ENCODE results near the gene FMN2.

The FMN2 gene

GRCh38 chr1:240492832-240493440, 401.3 kb downstream of the FMN2 start:
- Histone ChIP-seq H3K9ac (ENCODE audit: low read length) (no peak overlapping the region), H3K9me3 (ENCODE audit: control insufficient read depth, insufficient read depth, low read depth, low read length) (no peaks in the 10 kb centered on the region), H3K4me1 (ENCODE audit: control insufficient read depth, insufficient read depth, low read length) (peaks cover 10% of the 10 kb centered on the region), H3K4me3 (ENCODE audit: low read depth, low read length) (peak overlapping the region; percentile 57), H3K27me3 (ENCODE audit: control insufficient read depth, insufficient read depth, low read length) (no peaks in the 10 kb centered on the region; the same call in 1 of the 2 replicates), H3K36me3 (ENCODE audit: control insufficient read depth, insufficient read depth, low read length) (no peaks in the 10 kb centered on the region), H3K27ac (ENCODE audit: low read depth, low read length) (no peak overlapping the region)

- Histone ChIP-seq H3K27ac (ENCODE audit: low read depth, low read length) (no peak overlapping the region), H3K4me3 (ENCODE audit: low read depth, low read length) (no peak overlapping the region), H3K4me1 (ENCODE audit: control insufficient read depth, insufficient read depth, low read length) (peaks cover 16% of the 10 kb centered on the region), H3K36me3 (ENCODE audit: control insufficient read depth, insufficient read depth, low read length) (no peaks in the 10 kb centered on the region), H3K27me3 (ENCODE audit: control insufficient read depth, insufficient read depth, low read length) (no peaks in the 10 kb centered on the region), H3K9me3 (ENCODE audit: control insufficient read depth, insufficient read depth, low read depth, low read length) (no peaks in the 10 kb centered on the region), H3K9ac (ENCODE audit: low read length) (no peak overlapping the region)
These were observed 403.9 kb downstream of the FMN2 start for GRCh38 chr1:240495601-240496000.

GRCh38 chr1:240496356-240496755, 404.7 kb downstream of the FMN2 start:
- no peaks in the 10 kb centered on the region for H3K9me3 ChIP-seq (ENCODE audit: control insufficient read depth, insufficient read depth, low read depth, low read length)
- no peak overlapping the region for H3K9ac ChIP-seq (ENCODE audit: low read length)
- no peak overlapping the region for H3K27ac ChIP-seq (ENCODE audit: low read depth, low read length)
- no peaks in the 10 kb centered on the region for H3K27me3 ChIP-seq (ENCODE audit: control insufficient read depth, insufficient read depth, low read length)
- H3K4me3 ChIP-seq (ENCODE audit: low read depth, low read length) = no peak overlapping the region
- peaks cover 8% of the 10 kb centered on the region for H3K4me1 ChIP-seq (ENCODE audit: control insufficient read depth, insufficient read depth, low read length)
- H3K36me3 ChIP-seq (ENCODE audit: control insufficient read depth, insufficient read depth, low read length) = no peaks in the 10 kb centered on the region

- Histone ChIP-seq H3K27ac (ENCODE audit: low read depth, low read length) (no peak overlapping the region), H3K9me3 (ENCODE audit: control insufficient read depth, insufficient read depth, low read depth, low read length) (no peaks in the 10 kb centered on the region), H3K27me3 (ENCODE audit: control insufficient read depth, insufficient read depth, low read length) (no peaks in the 10 kb centered on the region), H3K4me3 (ENCODE audit: low read depth, low read length) (no peak overlapping the region), H3K36me3 (ENCODE audit: control insufficient read depth, insufficient read depth, low read length) (no peaks in the 10 kb centered on the region), H3K9ac (ENCODE audit: low read length) (no peak overlapping the region), H3K4me1 (ENCODE audit: control insufficient read depth, insufficient read depth, low read length) (peaks cover 6% of the 10 kb centered on the region; the same call in 1 of the 2 replicates)
These were observed 405.3 kb downstream of the FMN2 start for GRCh38 chr1:240496941-240497340.

GRCh38 chr1:240497908-240498307, 406.2 kb downstream of the FMN2 start:
- H3K27me3 ChIP-seq (ENCODE audit: control insufficient read depth, insufficient read depth, low read length) = no peaks in the 10 kb centered on the region
- no peak overlapping the region for H3K27ac ChIP-seq (ENCODE audit: low read depth, low read length)
- H3K36me3 ChIP-seq (ENCODE audit: control insufficient read depth, insufficient read depth, low read length) = no peaks in the 10 kb centered on the region

GRCh38 chr1:240498335-240498734, 406.7 kb downstream of the FMN2 start:
- Histone ChIP-seq H3K27me3 (ENCODE audit: control insufficient read depth, insufficient read depth, low read length) (no peaks in the 10 kb centered on the region), H3K36me3 (ENCODE audit: control insufficient read depth, insufficient read depth, low read length) (no peaks in the 10 kb centered on the region), H3K9ac (ENCODE audit: low read length) (no peak overlapping the region), H3K4me1 (ENCODE audit: control insufficient read depth, insufficient read depth, low read length) (peaks cover 6% of the 10 kb centered on the region; the same call in 1 of the 2 replicates), H3K27ac (ENCODE audit: low read depth, low read length) (no peak overlapping the region; the same call in 1 of the 2 replicates), H3K9me3 (ENCODE audit: control insufficient read depth, insufficient read depth, low read depth, low read length) (no peaks in the 10 kb centered on the region), H3K4me3 (ENCODE audit: low read depth, low read length) (no peak overlapping the region)

More at GRCh38 chr1:240497908-240498307, 406.2 kb downstream of the FMN2 start:
- H3K9ac ChIP-seq (ENCODE audit: low read length) = no peak overlapping the region
- H3K4me3 ChIP-seq (ENCODE audit: low read depth, low read length) = no peak overlapping the region
- no peaks in the 10 kb centered on the region for H3K9me3 ChIP-seq (ENCODE audit: control insufficient read depth, insufficient read depth, low read depth, low read length)
- peaks cover 6% of the 10 kb centered on the region; the same call in 1 of the 2 replicates for H3K4me1 ChIP-seq (ENCODE audit: control insufficient read depth, insufficient read depth, low read length)

GRCh38 chr1:240499012-240499411, 407.3 kb downstream of the FMN2 start:
- Histone ChIP-seq H3K4me3 (ENCODE audit: low read depth, low read length) (no peak overlapping the region), H3K36me3 (ENCODE audit: control insufficient read depth, insufficient read depth, low read length) (no peaks in the 10 kb centered on the region), H3K9me3 (ENCODE audit: control insufficient read depth, insufficient read depth, low read depth, low read length) (no peaks in the 10 kb centered on the region), H3K4me1 (ENCODE audit: control insufficient read depth, insufficient read depth, low read length) (peaks cover 6% of the 10 kb centered on the region; the same call in 1 of the 2 replicates), H3K27ac (ENCODE audit: low read depth, low read length) (no peak overlapping the region; the same call in 1 of the 2 replicates), H3K9ac (ENCODE audit: low read length) (no peak overlapping the region), H3K27me3 (ENCODE audit: control insufficient read depth, insufficient read depth, low read length) (no peaks in the 10 kb centered on the region)

- Histone ChIP-seq H3K27me3 (ENCODE audit: control insufficient read depth, insufficient read depth, low read length) (no peaks in the 10 kb centered on the region), H3K9me3 (ENCODE audit: control insufficient read depth, insufficient read depth, low read depth, low read length) (no peaks in the 10 kb centered on the region), H3K4me3 (ENCODE audit: low read depth, low read length) (no peak overlapping the region), H3K4me1 (ENCODE audit: control insufficient read depth, insufficient read depth, low read length) (peaks cover 6% of the 10 kb centered on the region; the same call in 1 of the 2 replicates), H3K36me3 (ENCODE audit: control insufficient read depth, insufficient read depth, low read length) (no peaks in the 10 kb centered on the region), H3K9ac (ENCODE audit: low read length) (no peak overlapping the region), H3K27ac (ENCODE audit: low read depth, low read length) (no peak overlapping the region)
These were observed 409.0 kb downstream of the FMN2 start for GRCh38 chr1:240500647-240501046.

GRCh38 chr1:240501115-240501514, 409.4 kb downstream of the FMN2 start:
- no peak overlapping the region for H3K4me3 ChIP-seq (ENCODE audit: low read depth, low read length)
- no peaks in the 10 kb centered on the region for H3K36me3 ChIP-seq (ENCODE audit: control insufficient read depth, insufficient read depth, low read length)
- H3K4me1 ChIP-seq (ENCODE audit: control insufficient read depth, insufficient read depth, low read length) = peaks cover 6% of the 10 kb centered on the region; the same call in 1 of the 2 replicates
- no peaks in the 10 kb centered on the region for H3K9me3 ChIP-seq (ENCODE audit: control insufficient read depth, insufficient read depth, low read depth, low read length)
- H3K27me3 ChIP-seq (ENCODE audit: control insufficient read depth, insufficient read depth, low read length) = no peaks in the 10 kb centered on the region
- no peak overlapping the region for H3K27ac ChIP-seq (ENCODE audit: low read depth, low read length)
- H3K9ac ChIP-seq (ENCODE audit: low read length) = no peak overlapping the region

GRCh38 chr1:240503036-240503435, 411.4 kb downstream of the FMN2 start:
- Histone ChIP-seq H3K9me3 (ENCODE audit: control insufficient read depth, insufficient read depth, low read depth, low read length) (no peaks in the 10 kb centered on the region), H3K4me1 (ENCODE audit: control insufficient read depth, insufficient read depth, low read length) (peaks cover 6% of the 10 kb centered on the region; the same call in 1 of the 2 replicates), H3K9ac (ENCODE audit: low read length) (no peak overlapping the region), H3K4me3 (ENCODE audit: low read depth, low read length) (no peak overlapping the region), H3K36me3 (ENCODE audit: control insufficient read depth, insufficient read depth, low read length) (no peaks in the 10 kb centered on the region), H3K27ac (ENCODE audit: low read depth, low read length) (no peak overlapping the region), H3K27me3 (ENCODE audit: control insufficient read depth, insufficient read depth, low read length) (no peaks in the 10 kb centered on the region)

- Histone ChIP-seq H3K36me3 (ENCODE audit: control insufficient read depth, insufficient read depth, low read length) (no peaks in the 10 kb centered on the region), H3K4me3 (ENCODE audit: low read depth, low read length) (no peak overlapping the region), H3K27ac (ENCODE audit: low read depth, low read length) (no peak overlapping the region), H3K9me3 (ENCODE audit: control insufficient read depth, insufficient read depth, low read depth, low read length) (no peaks in the 10 kb centered on the region), H3K4me1 (ENCODE audit: control insufficient read depth, insufficient read depth, low read length) (peaks cover 5% of the 10 kb centered on the region; the same call in 1 of the 2 replicates), H3K27me3 (ENCODE audit: control insufficient read depth, insufficient read depth, low read length) (no peaks in the 10 kb centered on the region), H3K9ac (ENCODE audit: low read length) (no peak overlapping the region)
These were observed 411.9 kb downstream of the FMN2 start for GRCh38 chr1:240503558-240503957.
